NCI-H2171 (cell line): ENCODE data around the gene REPIN1.

Experiments
- DNase-seq: peaks from one replicate; lab custom pipeline; 2025; lab: John Stamatoyannopoulos, UW

Gene REPIN1

DNA sequence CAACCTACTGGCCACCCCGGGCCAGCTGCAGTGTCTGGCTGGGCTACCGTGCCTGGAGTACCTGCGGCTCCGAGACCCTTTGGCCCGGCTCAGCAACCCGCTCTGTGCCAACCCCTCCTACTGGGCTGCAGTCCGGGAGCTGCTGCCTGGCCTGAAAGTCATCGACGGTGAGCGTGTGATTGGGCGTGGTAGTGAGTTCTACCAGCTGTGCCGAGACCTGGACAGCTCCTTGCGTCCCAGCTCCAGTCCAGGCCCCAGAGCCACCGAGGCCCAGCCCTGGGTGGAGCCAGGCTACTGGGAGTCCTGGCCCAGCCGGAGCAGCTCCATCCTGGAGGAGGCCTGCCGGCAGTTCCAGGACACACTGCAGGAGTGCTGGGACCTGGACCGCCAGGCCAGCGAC, 31.4 kb upstream of the REPIN1 start:
- DNase-seq: no peak

DNA sequence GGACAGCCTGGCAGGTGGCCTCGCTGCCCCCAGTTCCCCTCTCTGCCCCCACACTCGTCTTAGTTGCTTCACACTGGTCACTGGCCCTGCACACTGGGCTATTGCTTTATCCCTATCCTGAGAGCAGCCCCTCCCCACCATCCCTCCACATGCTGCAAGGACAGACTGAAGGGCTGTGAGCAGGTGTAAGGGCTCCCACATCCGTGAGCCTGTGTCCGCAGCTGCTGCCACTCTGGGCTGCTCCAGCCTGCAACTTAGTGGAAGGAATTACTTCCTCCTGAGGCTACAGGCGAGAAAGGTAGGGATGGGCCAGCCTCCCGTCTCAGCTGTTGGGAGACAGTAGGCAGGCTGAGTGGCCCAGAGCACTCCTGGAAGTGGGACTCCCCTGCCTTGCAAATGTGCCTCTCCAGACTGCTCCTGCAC, 31.0 kb upstream of the REPIN1 start:
- DNase-seq: no peak

DNA sequence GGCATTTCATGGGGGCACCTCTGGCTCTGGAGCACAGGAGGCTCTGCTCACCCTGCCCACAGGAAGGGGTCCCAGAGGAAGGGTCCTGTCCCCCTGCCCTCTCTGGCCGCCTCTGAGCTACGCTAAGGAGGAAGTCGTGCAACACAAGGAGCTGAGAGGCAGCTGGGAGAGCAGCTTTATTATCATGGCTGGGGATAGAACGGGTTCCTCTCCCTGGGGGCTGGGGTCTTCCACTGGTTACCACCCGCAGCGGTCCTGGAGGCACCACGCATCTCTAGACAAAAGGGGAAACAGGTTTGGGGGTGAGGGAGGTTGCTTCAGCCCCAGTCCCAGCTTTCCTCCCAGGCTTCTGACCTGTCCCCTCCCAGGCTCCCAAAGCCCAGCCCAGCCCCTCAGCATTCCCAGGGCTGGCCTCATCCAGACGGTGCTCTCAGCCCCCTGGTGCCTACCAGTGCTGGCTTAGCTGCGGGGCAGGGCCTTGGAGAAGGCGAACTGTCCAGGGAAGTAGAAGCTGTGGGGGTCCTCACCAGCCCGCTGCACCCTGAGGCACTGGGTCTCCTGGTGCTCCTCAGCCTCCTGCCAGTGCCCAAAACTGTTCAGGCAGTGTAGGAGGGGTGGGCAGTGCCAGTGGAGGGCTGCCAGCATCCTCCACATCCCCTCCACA, 30.3 kb upstream of the REPIN1 start:
- DNase-seq: no peak

DNA sequence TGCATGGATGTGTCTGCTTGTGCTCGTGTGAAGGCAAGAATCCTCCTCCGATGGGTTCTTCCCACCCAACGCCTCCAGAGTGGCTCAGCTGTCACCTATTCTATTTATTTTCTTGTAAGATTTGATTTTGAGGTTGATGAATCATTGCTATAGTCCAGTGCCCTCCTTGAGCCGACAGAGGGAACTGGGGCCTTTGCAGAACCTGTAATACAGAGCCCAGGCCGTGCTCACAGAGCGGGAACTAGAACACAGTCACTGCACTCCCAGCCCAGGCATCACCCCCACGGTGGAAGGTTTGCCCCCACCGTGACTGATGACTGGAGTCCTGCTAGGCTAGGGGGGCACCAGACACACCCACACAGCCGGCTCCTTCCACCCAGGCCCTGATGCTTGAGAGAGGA, 29.2 kb upstream of the REPIN1 start:
- DNase-seq: no peak

DNA sequence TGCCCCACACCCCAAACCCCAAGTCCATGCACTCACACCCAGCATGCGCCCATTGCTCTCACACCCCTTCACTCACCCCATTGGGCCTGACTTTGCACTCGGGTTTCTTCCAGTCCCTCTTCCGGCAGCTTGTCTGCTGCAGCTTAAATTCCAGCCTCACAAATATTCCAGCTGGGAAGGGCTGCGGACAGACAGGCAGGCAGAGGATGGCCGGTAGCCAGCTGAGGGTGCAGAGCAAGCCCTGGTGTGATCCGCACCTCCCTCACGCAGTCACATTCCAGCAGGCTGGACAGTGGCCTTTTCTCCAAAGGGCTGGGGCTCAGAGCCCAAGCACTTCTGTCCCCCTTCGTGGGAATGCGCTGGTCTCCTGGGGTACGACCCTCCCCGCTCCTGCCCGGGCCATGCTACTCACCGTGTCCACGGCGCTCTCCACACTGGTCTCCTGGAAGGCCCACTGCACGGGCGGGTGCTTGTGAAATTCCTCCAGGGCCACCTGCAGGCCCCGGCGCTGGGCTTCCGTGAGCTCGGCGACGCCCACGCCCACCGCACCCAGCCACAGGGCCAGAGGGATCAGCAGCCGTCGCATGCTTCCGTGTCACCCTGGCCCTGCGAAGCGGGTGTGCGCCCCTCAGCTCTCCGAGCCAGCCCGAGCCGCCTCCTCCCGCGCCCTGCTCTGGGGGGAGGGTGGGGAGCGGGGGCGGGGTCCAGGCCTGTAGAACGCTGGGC, 28.4 kb upstream of the REPIN1 start:
- no peak for DNase-seq

DNA sequence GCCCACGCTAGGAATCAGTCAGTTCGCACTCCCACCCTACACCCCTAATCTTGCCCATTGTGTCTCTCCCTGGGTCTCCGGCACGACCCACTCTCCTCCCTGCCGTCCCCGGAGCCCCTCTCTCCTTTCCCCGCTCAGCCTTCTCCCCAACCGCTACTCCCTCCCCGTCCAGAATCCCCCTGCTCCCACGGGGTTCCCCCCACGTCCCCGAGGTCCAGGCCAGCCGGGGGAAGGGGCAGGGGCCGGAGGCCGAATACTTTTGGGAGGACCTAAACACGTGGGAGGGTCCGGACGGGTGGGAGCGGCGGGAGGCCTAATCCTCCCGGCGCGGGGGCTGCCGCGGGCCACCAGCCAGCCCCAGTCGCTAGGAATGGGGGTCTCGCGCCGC, 27.8 kb upstream of the REPIN1 start:
- no peak for DNase-seq

DNA sequence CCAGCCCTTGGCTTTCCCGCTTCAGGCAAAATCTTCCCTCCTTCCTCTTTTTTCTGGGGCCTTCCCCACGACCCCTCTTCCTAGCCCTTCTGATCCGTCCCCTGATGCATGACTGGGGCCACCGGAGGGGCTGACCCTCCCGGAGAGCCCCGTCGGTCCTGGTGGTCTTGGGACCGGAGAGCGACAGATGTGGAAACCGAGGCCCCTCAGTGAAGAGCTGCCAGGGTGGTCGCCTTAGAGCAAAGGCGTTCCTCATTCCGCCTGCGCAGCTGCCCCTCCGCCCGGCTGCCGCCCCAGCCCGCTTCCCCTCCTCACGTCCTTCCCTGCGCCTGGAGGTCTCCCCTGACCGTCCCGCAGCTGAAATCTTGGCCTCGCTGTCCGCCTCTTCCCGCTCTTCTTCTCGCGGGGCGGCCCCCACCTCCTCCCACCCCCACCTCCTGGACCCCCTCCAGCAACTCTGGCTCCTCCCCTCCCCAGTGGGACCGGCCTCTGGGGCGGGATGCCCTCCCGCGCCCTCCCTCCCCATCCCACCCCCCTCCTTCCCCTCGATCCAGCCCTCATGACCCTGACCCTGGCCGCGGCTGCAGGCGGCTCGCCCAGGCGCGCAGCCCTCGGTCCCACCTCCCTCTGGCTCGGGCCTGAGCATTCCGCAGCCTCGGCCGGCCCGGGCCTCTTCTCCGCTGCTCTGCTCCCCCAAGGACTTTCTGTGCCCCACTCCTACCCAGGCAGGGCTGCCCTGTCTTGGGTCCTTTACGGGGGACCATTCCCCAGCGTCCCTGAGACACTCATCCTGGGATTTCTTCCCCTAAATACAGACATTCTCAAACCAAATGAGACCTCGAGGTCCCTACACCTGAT, 27.1 kb upstream of the REPIN1 start, which contains the start of gene RARRES2:
RARRES2 (minus strand) TSS at position 367 of the 858 bp plus-strand sequence. CDS start 1,020 bp downstream, outside the sequence.
- no peak for DNase-seq

DNA sequence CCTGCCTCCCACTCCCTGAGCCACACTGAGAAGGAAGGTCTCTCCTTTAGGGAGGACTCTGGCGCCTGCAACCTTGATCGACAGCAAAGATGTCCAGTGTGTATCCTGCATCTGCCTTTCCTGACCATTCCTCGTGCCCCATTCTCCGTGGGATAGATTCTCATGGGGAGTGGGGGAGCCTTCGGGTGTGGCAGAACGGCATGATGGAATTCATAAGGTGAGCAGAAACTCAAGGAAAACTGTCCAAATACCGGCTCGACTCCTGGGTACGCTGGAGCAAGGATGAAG, 26.6 kb upstream of the REPIN1 start:
- no peak for DNase-seq

DNA sequence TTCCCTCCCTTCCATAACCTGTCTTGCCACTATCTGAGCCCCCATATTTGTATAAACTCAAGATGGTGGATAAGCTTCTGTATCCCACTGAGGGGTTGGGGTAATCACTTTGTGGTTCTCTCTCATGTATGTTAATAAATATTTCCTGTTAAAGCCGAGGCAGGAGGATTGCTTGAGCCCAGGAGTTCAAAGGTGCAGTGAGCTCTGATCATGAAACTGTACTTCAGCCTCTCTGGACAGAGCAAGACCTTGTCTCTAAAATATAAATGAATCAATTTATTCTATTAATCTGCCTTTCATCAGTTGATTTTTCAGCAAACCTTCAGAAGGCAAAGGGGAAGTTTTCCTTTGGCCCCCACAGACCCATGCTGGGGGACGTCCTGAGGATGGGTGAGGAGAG, 25.4 kb upstream of the REPIN1 start:
- DNase-seq: no peak

DNA sequence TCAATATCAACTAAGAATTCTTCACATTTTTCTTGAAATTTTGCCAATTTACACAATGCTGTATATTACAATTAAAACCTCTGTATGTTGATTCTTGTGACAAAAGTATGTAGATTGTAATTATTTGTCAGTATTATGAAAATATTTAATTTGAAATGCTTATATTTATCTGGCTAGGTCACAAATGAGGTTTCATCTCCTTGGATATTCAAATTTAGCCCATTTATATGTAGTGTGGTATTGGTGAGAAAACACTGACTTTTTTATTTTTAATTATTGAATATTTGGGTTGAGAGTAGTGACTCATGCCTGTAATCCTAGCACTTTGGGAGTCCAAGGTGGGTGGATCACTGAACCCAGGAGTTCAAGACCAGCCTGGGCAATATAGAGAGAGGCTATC, 24.3 kb upstream of the REPIN1 start:
- no peak for DNase-seq

DNA sequence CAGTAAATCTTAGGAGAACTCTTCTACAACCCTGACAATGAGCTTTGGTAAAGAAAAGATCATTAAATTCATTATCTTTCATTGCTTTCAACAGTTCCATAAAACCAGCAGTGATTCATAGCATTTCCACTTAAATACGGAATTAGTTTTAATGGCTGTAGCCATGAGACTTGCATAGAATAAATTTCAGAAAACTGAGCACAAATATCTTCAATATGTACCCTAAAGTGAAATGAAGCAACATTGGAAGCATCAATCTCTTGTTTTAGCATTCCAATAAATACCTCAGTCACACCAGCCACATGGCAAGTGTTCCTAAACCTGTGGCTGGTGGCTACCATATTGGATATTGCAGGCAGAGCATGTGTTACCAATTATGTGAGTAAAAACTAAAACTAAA, 23.6 kb upstream of the REPIN1 start:
- no peak for DNase-seq

DNA sequence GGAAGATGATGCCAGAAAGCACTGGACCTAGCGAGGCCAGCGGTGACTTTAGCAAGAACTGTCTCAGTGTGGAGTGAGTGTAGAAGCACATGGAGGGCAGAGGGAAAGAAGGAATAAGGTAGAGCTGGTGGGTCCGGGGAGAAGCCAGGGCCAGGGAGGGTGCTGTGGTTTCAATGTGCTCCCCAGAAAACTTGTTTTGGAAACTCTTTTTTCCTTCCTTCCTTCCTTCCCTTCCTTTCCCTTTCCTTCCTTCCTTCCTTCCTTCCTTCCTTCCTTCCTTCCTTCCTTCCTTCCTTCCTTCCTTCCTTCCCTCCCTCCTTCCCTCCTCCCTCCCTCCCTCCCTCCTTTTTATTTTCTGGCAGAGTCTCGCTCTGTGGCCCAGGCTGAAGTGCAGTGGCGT, 21.7 kb upstream of the REPIN1 start:
- DNase-seq: no peak

DNA sequence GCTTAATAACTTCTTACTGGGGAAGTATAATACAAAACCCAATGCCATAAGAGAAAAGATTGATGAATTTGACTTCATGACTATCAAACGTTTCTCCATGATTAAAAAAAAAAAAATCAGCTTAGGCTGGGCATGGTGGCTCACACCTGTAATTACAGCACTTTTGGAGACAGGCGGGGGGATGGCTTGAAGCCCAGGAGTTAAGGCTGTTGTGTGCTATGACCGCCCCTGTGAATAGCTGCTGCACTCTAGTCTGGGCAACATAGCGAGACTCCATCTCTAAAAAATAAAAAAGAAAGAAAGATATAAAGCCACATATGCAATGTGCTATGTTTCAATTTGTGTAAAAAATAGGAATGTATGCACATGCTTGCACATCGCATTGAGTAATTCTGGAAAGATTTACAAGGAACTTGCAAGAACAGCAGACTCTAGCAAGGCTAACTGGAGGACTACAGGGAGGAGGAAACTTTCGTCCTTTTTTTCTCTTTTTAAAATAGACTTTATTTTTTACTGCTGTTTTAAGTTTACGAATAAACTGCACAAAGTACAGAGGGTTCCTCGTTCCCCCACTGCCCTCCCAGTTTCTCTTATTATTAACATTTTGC, 16.9 kb upstream of the REPIN1 start:
- DNase-seq: no peak

DNA sequence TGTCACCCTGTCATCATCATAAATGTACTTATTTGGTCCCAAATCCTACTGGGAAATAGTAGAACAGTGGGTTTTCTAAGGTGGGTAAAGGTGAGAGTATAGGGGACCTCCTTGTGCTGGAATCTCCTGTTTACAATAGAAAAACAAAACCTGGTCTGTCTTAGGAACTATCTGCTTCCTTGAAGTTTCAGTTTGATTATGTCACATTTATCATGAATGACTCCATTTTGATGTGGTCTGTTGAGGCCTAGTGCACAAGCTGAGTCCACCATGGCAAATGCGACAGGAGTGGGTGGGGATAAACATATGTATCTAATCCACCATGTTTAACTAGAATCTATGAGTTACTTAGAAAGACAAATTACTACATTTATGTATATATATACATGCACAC, 13.0 kb upstream of the REPIN1 start:
- DNase-seq: no peak

DNA sequence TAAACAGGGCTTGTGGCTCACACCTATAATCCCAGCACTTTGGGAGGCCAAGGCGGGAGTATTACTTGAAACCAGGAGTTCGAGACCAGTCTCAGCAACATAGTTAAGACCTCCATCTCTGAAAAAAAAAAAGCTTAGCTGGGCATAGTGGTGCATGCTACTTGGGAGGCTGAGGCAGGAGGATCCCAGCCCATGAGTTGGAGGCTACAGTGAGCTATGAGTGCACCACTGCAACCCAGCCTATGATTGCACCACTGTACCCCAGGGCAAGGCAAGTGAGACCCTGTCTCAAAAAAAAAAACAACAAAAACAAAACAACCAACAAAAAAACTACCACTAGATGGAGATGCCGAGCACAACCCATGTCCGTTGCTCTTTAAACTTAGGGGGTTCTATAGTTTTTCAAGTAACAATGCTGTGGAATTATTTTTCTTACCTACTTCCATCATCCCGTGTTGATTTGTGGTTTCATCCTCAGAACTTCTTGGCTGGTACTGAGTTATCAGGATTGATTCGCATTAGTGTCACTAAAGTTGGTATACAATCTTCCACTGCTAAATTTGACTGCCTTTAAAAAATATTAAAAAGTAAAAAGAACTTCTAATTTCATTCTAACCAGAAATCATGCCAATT, 12.2 kb upstream of the REPIN1 start:
- no peak for DNase-seq

DNA sequence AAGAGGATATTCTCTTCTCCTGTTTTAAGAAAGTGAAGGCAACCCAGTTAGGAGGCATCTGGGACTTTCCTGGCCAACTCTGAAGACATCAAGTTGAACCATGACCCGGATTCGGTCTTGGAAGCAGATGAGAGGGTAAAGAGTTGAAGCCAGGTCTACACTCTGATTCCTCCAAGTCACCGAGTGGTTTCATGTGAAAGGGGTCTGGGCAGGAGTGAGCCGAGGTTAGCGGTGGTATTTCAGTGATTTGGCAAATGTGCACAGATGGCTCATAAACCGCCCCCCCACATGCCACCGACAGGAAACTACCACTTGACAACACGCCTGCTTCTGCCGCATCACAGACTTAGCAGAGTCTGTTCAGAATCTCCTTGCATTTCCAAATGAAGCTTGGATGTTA, 11.4 kb upstream of the REPIN1 start:
- DNase-seq: peak; percentile 73

DNA sequence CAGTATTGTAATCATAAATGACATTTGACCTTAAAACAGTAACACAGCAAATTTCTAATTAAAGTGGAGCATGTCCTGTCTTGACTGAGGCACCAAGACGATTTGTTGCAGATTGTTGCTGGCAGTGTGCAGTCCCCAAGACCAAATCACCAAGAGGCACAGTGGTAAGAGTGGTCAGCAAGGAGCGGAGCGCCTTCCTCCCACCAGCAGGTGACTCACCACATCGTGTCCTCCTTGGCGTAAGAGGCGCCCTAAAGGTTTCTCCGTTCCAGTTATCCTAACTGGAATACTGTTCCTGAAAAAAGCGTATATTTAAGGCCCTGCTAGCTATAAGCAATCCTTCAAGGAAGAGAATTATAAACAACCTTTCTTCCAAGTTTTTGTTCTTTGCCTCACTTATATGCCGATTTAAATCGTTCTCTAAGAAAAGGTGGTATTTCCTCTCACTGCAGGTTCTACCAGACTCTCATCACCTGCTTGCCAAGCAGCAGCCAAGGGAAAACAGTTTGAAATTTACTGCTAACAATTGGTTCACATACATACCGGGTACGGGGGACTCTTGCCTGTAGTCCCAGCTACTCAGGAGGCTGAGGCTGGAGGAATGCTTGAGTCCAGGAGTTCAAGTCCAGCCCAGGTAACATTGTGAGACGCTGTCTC, 10.7 kb upstream of the REPIN1 start:
- no peak for DNase-seq

DNA sequence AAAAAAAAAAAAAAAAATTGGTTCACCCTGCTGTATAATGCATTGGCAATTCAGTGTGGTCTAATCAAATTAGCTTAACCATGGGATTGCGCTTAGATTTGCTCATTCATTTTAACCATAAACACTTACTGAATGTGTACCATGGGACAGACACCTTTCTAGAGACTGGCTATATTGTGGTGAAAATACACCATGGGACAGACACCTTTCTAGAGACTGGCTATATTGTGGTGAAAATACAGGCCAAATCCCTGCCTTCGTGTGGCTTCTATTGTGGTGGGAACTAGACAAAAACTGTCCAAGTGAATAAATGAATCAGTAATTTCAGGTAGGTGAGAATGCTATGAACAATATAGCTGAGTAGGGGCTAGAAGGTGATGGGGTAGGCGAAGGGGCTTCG, 10.2 kb upstream of the REPIN1 start:
- no peak for DNase-seq

DNA sequence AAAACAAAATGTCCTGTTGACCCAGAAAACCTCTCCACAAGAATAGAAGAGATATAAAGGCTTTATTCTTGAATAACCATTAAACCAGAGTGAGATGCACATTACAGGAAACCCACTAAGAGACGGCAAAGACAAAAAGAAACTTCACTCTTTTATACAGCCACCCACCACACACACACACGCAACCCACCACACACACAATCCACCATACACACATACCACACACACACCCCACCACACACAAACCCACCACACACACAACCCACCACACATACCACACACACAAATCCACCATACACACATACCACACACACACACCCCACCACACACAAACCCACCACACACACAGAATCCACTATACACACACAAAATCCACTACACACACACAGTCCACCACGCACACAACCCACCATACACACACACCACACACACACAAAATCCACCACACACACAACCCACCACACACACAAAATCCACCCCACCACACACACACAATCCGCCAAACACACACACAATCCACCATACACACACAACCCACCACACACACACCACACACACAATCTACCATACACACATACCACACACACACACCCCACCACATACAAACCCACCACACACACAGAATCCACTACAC, 9.5 kb upstream of the REPIN1 start:
- DNase-seq: no peak

DNA sequence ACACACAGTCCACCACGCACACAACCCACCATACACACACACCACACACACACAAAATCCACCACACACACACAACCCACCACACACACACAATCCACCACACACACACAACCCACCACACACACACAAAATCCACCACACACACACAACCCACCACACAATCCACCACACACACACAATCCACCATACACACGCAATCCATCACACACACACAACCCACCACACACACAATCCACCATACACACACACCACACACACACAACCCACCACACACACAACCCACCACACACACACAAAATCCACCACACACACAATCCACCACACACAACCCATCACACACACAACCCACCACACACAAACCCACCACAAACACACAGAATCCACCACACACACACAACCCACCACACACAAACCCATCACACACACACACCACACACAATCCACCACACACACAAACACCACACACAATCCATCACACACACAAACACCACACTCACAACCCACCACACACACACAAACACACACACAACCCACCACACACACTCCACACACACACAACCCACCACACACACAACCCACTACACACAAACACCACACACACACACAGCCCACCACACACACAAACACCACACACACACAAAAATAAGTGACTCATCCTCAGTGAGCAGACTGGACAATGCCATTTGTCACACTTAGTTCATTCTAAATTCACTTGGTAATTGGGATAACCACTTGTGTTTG, 8.8 kb upstream of the REPIN1 start:
- DNase-seq: no peak
